HL-60 (cell line): Measurements from ENCODE around the gene SHB.

Experiments used
- DNase-seq, 2 experiments: peaks; one replicate each; pipeline ENCODE4 v3.0.0-alpha.2; 2010 to 2020; ENCODE audit warnings: low read depth in 1 of 2, low spot score in 1 of 2
- H3K27ac ChIP-seq: fragments of 250-450 bp; sonication (Bioruptor Pico); replicated peaks from 2 replicates; pipeline ENCODE4 v1.5.1; 2020; ENCODE audit warnings: mild to moderate bottlenecking, moderate library complexity
- H3K27me3 ChIP-seq: fragments of 250-450 bp; sonication (Bioruptor Pico); 2 replicates; pipeline ENCODE4 v1.5.1; 2021; ENCODE audit warnings: mild to moderate bottlenecking, moderate library complexity; ENCODE audit not compliant: insufficient read depth, poor library complexity, severe bottlenecking
- H3K4me3 ChIP-seq: replicated peaks from 2 replicates; pipeline ENCODE4 v1.5.1; 2011; ENCODE audit warnings: mild to moderate bottlenecking, control low read depth, low read length; ENCODE audit not compliant: insufficient read depth
- CTCF ChIP-seq: IDR thresholded peaks from one replicate; pipeline ENCODE4 v1.5.1; 2011; ENCODE audit warnings: low read length, control low read depth, inconsistent platforms; ENCODE audit not compliant: insufficient read depth
- GABPA ChIP-seq: IDR thresholded peaks from 2 replicates; pipeline ENCODE4 v1.6.1; 2012; ENCODE audit warnings: low read depth
- POLR2AphosphoS5 ChIP-seq: IDR thresholded peaks from 2 replicates; pipeline ENCODE4 v1.6.1; 2012; ENCODE audit warnings: low read depth
- SPI1 ChIP-seq: IDR thresholded peaks from 2 replicates; pipeline ENCODE4 v1.6.1; 2012; ENCODE audit warnings: low read depth, mild to moderate bottlenecking, borderline replicate concordance
- TF ChIP-seq, protein P1 (sequence below): IDR thresholded peaks from 2 replicates; pipeline ENCODE4 v1.6.1; 2012; ENCODE audit warnings: low read depth; ENCODE audit not compliant: insufficient replicate concordance

The SHB gene

DNA sequence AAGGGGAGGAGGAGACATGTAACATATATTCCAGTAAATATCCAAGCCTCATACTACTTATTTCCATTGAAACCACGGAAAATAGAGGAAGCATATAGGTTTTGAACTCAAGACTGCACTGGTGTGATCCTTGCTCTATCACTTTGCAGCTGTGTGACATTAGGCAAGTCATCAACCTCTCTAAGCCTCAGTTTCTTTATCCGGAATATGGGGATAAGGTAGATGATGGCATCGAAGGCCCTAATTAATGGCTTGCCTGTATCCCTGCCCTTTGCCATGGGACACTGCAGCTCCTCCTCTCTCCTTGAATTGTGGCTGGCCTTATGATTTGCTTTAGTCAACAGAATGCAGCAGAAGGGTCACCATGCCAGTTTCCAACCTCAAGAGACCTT lies 6.9 kb downstream of the SHB start:
- TF ChIP-seq POLR2AphosphoS5: no peak
- TF ChIP-seq, protein P1, sequence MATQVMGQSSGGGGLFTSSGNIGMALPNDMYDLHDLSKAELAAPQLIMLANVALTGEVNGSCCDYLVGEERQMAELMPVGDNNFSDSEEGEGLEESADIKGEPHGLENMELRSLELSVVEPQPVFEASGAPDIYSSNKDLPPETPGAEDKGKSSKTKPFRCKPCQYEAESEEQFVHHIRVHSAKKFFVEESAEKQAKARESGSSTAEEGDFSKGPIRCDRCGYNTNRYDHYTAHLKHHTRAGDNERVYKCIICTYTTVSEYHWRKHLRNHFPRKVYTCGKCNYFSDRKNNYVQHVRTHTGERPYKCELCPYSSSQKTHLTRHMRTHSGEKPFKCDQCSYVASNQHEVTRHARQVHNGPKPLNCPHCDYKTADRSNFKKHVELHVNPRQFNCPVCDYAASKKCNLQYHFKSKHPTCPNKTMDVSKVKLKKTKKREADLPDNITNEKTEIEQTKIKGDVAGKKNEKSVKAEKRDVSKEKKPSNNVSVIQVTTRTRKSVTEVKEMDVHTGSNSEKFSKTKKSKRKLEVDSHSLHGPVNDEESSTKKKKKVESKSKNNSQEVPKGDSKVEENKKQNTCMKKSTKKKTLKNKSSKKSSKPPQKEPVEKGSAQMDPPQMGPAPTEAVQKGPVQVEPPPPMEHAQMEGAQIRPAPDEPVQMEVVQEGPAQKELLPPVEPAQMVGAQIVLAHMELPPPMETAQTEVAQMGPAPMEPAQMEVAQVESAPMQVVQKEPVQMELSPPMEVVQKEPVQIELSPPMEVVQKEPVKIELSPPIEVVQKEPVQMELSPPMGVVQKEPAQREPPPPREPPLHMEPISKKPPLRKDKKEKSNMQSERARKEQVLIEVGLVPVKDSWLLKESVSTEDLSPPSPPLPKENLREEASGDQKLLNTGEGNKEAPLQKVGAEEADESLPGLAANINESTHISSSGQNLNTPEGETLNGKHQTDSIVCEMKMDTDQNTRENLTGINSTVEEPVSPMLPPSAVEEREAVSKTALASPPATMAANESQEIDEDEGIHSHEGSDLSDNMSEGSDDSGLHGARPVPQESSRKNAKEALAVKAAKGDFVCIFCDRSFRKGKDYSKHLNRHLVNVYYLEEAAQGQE: no peak
- TF ChIP-seq CTCF: no peak
- TF ChIP-seq SPI1: no peak
- TF ChIP-seq GABPA: no peak
- no peak overlapping the region for H3K4me3 ChIP-seq
- peaks cover 8% of the 10 kb centered on the region for H3K27me3 ChIP-seq
- H3K27ac ChIP-seq: no peak overlapping the region
- DNase-seq: no peak

DNA sequence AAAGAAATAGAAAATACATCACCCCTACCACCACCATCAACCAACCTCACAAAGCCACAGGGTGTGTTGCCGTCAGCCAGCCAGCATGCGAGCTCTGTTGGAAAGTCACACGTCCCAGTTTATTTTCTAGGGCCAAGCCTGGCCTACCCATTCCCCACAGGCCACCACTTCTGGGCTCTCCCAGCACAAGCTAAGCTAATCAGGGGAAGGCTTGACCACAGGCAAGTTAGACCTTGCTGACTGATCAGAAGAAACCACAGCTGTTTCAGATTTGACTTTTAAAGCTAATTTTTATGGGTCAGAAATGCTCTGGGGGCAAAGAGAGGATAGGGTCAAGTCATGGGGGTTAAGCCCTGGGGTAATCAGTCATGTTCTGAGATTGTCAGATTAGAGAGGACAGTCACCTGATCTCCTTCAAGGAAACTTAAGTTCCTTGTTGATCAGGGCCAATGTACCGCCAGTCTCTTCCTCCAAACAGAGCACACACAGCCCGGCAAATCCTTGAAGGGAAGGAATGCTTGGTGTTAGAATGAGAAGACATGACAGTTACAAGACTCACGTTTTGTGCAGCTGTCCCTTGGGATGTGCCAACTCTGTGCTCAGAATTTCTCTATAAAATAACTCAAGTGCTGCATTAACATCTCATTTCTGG lies 7.6 kb downstream of the SHB start:
- H3K27ac ChIP-seq: no peak overlapping the region
- peaks cover 1% of the 10 kb centered on the region for H3K27me3 ChIP-seq
- TF ChIP-seq SPI1 (no peak), GABPA (no peak), CTCF (no peak), POLR2AphosphoS5 (no peak)
- TF ChIP-seq, protein P1: no peak

GRCh38 chr9:38060681-38061080 lies 8.3 kb downstream of the SHB start:
- no peak for DNase-seq
- Histone ChIP-seq H3K4me3 (no peak overlapping the region), H3K27me3 (no peaks in the 10 kb centered on the region), H3K27ac (no peak overlapping the region)
- TF ChIP-seq CTCF: no peak
- TF ChIP-seq SPI1: no peak
- TF ChIP-seq GABPA: no peak
- TF ChIP-seq, protein P1: no peak
- TF ChIP-seq POLR2AphosphoS5: no peak

More for the DNA sequence above, 7.6 kb downstream of the SHB start:
- H3K4me3 ChIP-seq: no peak overlapping the region
- no peak for DNase-seq
